ENCODE results near the gene SMTNL2. TPM values are rescaled to one million over a fixed set of nuclear protein-coding genes. Genes with fewer than 3 reads are reported as not detected.
"Not testable (repeated sequence)": the region's sequence is repeated elsewhere in the genome, so short reads cannot be mapped to it uniquely, and the experiment has no call there.

The SMTNL2 gene
- total RNA-seq, 1 donor from 2014 or later = under 0.01 TPM

DNA sequence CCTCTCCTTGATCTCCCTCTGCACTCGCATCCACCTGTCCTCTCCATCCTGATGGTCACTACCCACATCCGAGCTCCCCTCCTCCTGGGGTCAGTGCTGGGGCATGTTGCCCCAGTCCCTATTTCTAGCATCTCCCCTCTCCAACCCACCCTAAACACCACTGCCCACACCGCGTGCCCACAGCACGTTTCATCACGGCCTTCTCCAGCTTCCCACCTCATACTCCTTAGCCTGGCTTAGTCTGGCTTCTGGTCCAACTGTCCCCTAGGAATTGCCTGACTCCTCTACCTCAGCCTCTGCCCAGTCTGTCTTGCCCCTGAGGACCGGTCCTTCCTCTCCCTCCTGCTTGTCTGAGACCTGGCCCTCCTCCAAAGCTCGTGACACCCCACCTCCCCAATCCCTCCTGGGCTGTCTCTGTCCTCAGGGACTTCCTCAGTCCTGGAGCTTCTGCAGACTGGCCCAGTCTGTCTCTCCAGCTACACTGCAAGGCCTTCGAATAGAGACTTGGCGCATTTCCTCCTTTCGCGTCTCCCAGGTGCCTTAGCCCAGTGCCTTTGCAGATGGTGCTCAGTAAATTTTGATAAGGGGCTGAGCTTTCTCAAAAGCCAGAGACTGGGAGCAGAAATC is 52.3 kb downstream of the SMTNL2 start:
- DNase-seq = no peak

DNA sequence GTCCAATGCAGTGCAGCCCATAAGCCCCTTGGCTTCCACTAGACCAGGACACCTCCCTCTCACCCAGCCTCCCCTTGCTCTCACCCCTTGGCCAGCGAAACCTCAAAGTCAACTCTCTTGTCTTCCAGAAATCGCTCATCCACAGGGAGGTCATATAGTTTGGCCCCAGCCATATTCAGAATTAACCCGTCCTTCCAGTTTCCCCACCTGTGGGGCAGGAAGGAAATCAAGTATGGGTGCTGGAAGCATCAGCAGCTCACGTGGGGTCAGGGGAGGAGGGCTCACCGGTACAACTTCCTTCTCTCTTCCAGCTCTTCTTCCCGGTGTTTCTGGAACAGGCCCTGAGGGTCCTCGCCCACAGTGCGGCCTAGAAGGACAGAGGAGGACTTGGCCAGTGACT is 54.4 kb downstream of the SMTNL2 start:
- not testable (repeated sequence) for DNase-seq

DNA sequence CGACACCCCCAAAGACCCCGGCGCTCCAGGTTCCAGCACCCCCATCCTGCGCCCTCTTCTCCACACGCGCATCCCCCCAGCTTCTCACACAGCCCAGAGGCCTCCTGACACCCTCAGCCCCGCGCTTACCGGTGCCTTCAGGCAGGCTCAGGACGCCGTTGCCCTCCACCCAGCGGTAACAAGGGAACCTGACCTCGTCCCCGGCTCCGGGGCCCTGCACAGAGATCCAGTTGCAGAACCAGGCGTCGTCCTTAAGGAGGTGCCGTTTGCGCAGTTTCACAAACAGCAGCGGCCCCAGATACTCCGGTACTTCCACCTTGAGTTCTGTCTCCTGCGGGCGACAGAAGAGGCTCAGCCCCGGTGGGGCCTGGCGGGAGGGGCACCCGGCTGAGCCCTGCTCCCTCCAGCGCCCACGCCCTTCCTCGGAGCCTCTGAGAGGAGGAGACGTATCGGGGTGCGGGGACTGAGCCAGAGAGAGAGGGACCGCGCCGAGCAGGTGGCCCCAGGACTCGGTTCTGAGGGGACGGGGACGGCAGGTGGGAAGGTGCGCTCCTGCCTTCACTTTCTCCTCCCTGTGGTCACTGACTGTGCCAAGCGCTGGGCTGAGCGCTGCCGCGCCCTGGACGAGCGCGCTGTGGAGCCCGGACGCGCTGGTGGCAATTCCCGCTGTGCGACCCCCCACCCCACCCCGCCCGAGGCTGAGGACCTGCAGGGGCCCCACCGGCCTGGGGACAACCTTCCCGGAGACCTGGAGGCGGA is 55.2 kb downstream of the SMTNL2 start:
- peak; percentile 38 for DNase-seq

DNA sequence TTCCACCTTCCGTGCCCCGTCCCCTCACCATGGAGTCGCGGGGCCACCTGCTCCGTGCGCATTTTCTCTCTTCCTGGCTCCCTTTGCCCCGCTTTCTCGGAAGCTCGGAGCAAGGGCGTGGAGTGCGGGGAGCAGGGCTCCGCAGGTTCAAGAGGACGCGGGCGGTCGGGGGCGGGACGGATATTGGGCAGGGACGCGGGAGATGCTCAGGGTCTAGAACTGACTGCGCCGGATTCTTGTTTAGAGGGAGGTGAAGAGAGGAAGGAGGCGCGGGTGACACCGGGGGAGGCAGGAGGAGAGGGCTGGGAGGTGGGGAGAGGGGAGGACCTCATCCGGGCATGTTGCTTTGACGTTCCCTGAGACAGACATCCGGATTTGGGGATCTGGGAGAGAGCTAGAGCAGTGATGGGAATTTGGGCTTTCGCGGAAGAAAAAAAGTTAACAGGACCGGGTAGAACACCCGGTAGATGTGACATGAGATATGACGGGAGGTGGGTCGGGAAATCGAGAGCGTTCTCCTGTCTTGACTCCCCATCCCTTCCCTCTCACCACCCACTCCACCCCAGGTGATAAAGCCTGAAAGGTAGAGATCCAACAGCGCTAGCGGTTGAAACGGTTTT is 56.4 kb downstream of the SMTNL2 start:
- DNase-seq = not testable (repeated sequence)

DNA sequence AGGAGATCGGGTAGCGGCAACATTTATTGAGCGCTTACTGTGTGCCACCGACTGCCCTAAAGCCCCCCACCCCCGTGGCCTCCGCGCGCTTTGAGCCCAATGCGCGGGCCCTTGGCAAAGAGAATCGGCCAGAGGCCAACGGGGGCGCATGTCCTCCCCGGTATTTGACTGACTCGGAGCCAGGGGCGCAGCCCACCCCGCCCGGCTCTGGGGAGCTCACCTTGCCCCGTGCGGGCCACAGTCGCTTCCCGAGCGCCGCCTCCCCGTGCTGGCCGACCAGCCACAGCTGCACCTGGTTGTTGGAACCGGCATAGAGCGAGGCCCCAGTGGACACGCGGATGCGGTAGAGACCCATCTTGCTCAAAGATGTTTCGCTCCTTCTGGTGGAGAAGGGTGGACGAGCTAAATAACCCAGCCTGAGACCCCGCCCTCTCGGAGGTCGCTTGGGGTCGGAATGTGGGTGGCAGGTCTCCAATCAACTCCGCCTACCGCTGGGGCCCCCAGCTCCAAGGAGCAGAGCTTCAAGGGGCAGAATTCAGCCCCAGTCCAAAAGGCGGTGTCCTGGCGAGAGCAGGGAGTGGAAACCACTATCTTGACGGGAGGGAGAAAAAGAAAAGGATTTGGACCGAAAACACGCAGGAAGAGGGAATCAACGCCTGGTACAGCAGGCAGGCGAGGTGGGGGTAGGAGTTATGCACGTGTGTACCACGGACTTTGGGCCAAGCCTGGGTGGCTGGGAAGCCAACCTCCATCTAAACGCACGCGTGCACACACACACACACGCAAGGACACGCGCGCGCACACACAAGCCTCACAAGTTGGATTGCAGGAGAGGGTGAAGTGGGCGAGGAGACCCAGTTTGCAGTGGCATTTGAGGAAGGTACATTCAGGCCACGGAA is 57.2 kb downstream of the SMTNL2 start, which contains the start of gene ALOX15:
ALOX15 (minus strand) TSS at position 382 of the 899 bp plus-strand sequence; CDS start at position 355, 27 bp downstream.
- no peak for DNase-seq

DNA sequence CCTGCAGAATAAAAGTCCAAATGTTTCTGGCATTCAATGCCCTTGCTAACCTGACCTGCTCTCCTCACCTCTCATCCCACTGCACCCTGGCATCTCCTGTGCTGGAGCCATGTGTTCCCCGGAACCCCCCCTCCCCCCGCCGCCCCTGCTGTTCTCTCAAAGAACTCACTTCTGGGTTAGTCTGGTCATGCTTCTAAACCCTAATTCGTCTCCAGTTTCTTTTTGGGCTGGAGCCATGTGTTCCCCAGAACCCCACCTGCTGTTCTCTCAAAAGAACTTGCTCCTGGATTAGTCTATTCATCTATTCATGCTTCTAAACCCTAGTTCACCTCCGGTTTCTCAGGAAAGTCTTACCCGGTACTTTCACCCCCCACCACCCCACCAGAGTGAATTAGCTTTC is 58.0 kb downstream of the SMTNL2 start:
- DNase-seq = no peak

DNA sequence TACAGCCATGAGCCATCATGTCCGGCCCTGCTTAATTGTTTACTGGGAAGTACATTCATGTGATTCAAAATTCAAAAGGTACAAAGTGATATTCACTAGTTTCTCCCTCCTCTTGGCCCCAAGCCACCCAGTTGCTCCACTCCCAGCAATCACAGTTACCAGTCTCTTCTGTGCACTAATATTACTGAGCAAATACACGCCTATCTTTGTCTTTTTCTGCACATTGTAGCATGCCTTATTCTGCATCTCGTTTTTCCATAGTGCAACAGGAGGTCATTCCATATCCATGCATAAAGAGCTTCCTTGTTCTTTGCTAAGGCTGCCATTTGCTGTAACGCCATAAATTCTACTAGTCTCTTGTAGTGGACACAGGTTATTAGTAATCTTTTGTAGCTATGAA is 59.3 kb downstream of the SMTNL2 start:
- no peak for DNase-seq

DNA sequence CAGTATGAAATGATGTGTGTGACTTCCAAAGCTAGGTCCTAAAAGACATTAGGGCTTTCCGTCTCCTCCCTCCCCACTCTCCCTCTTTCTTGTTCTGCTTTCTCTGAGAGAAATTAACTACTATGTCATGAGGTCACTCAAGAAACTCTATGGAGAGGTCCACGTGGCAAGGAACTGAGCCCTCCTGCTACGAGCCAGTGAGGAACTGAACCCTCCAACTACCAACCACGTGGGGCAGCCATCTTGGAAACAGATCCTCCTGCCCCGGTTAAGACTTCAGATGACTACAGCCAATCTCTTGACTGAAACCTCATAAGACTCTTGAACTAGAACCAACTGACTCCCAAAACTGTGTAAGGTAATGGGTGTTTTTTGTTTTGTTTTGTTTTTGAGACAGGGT is 61.3 kb downstream of the SMTNL2 start:
- no peak for DNase-seq

DNA sequence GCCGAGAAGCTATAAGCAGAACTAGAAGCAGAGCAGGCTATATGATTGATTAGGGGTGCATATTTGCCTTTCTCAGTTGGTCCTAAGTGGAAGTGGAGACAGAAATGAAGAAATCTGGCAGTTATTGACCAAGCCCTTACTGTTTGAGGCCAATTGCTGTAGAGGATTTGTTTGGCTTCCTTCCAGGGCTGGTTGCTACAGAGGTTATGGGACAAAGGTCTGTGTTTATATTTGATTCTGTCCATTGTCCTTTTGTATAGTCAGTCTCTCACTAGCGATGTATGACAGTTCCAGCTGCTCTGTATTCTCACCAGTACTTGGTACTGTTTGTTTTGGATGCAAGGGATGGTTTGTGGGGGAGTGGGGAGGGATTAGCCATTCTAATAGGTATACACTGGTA is 64.4 kb downstream of the SMTNL2 start:
- no peak for DNase-seq

DNA sequence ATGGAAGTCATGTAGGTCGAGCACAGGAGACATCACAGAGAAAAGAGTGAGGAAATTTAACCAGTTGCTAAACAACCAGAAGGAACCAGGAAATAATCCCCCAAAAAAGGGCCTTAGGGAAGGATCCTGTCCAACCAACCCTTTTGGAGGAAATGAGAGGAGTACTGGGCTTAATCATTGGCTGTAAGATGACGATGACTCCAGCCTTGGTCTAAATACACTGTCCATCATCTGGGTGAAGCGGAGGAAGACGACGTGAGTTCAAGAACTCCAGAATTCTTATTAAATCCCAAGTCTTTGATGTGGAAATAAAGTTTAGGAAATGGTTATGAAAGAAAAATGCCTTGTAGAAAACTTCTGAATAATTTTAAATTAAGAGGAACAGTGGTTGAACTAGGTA is 68.7 kb downstream of the SMTNL2 start:
- no peak for DNase-seq

DNA sequence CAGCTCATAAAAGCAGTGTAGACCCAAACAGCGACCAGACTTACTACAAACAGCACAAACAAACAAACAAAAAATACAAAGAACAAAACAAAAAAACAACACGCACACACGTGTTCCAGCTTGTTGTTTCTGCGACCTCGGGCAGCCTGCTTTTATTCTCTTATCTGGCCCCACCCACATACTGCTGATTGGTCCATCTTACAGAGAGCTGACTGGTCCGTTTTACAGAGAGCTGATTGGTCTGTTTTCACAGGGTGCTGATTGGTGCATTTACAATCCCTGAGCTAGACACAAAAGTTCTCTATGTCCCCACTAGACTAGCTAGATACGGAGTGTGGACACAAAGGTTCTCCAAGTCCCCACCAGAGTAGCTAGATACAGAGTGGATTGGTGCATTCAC is 71.6 kb downstream of the SMTNL2 start:
- not testable (repeated sequence) for DNase-seq

DNA sequence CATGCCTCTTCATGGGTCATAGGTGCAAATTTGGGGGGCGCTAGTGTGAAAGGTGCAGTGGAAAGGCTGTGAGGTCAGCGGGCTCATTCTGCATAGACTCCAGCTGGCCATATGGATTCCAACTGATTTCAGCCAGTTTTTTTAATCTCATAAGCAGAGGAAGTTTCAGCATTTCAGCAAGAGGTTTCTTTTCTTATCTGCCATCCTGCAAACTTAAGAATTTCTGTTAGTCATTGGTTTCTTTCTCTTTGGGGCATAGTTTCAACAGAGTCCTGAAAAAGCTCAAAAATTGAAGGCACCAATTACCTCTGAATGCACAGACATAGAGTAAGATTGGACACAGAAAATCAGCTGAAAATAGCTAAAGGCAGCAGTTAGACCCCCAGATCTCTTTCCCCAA is 73.3 kb downstream of the SMTNL2 start:
- no peak for DNase-seq

Other genes with a start within 250 kb of the SMTNL2 start
- 37.4 and 52.3 TPM in 2 replicates for gene UBE2G1, start 217.9 kb upstream of the SMTNL2 start, total RNA-seq
- gene SPNS3, start 150.6 kb upstream of the SMTNL2 start, total RNA-seq = 0.23 and 0.34 TPM in 2 replicates
- 84.6 and 122 TPM in 2 replicates for gene SPNS2, start 85.6 kb upstream of the SMTNL2 start, total RNA-seq
- 32.2 and 52.0 TPM in 2 replicates for gene MYBBP1A, start 29.1 kb upstream of the SMTNL2 start, total RNA-seq
- gene GGT6, start 24.0 kb upstream of the SMTNL2 start, total RNA-seq = not detected in 2 replicates
- gene ALOX15, start 57.1 kb downstream of the SMTNL2 start, total RNA-seq = not detected in 2 replicates
- 33.5 and 64.0 TPM in 2 replicates for gene PELP1, start 119.6 kb downstream of the SMTNL2 start, total RNA-seq
- 6.6 and 9.6 TPM in 2 replicates for gene ARRB2, start 126.1 kb downstream of the SMTNL2 start, total RNA-seq
- 12.1 TPM in 2 replicates for gene MED11, start 146.9 kb downstream of the SMTNL2 start, total RNA-seq
- 0.05 TPM in 1 of 2 replicates, not detected in the other for gene ZMYND15, start 155.3 kb downstream of the SMTNL2 start, total RNA-seq
- gene CXCL16, start 155.4 kb downstream of the SMTNL2 start, total RNA-seq = 1.5 and 2.2 TPM in 2 replicates
- gene TM4SF5, start 187.4 kb downstream of the SMTNL2 start, total RNA-seq = not detected in 2 replicates
- 0.51 TPM in 1 of 2 replicates, not detected in the other for gene VMO1, start 201.8 kb downstream of the SMTNL2 start, total RNA-seq
- not detected in 2 replicates for gene GLTPD2, start 204.4 kb downstream of the SMTNL2 start, total RNA-seq
- 157 and 202 TPM in 2 replicates for gene PSMB6, start 211.6 kb downstream of the SMTNL2 start, total RNA-seq
- 35.1 and 47.2 TPM in 2 replicates for gene PLD2, start 222.6 kb downstream of the SMTNL2 start, total RNA-seq
- gene MINK1, start 248.8 kb downstream of the SMTNL2 start, total RNA-seq = 44.9 and 58.2 TPM in 2 replicates

All from dermis blood vessel endothelial cell (primary cell).